GM23248 (cell line): Measurements from ENCODE around the gene VAV2.

Source experiments
- EZH2 ChIP-seq: fragments of 200-600 bp; sonication (generic); IDR thresholded peaks from 2 replicates; pipeline ENCODE4 v1.6.1; 2018; ENCODE audit warnings: antibody characterized with exemption, mild to moderate bottlenecking; ENCODE audit not compliant: insufficient read depth, poor library complexity, severe bottlenecking
- EZH2phosphoT487 ChIP-seq: fragments of 200-600 bp; sonication (generic); IDR thresholded peaks from 2 replicates; pipeline ENCODE4 v1.6.1; 2018; ENCODE audit warnings: antibody characterized with exemption, moderate library complexity, mild to moderate bottlenecking, low read depth; ENCODE audit not compliant: insufficient read depth

- no peak for TF ChIP-seq EZH2
- no peak for TF ChIP-seq EZH2phosphoT487
These were observed 214.9 kb downstream of the VAV2 start for GRCh38 chr9:133777068-133777791.
